Glomerular endothelial cell (primary cell): ENCODE results near the gene CNOT4. TPM values are rescaled to one million over a fixed set of nuclear protein-coding genes. Genes with fewer than 3 reads are reported as not detected.
"Not testable (repeated sequence)": the region's sequence is repeated elsewhere in the genome, so short reads cannot be mapped to it uniquely, and the experiment has no call there.

ENCODE experiments used
- DNase-seq: peaks from one replicate; pipeline ENCODE4 v3.0.0-alpha.2; 2011; ENCODE audit warnings: low read depth, low spot score; ENCODE audit errors: extremely low read depth
- total RNA-seq: library from RNA; depleted of rRNA; stranded (reverse); fragments of >200 nt; gene quantifications from 2 replicates; pipeline ENCODE4 v1.2.3, GENCODE V29; 2015

The CNOT4 gene
- total RNA-seq, 1 donor from 2014 or later: 16.0 TPM

- no peak for DNase-seq
Measured at GRCh38 chr7:135517060-135517459, 7.2 kb upstream of the CNOT4 start.

- DNase-seq: no peak
Measured at GRCh38 chr7:135514856-135515255, 5.0 kb upstream of the CNOT4 start.

GRCh38 chr7:135512135-135512887 lies 2.4 kb upstream of the CNOT4 start:
- DNase-seq: no peak

DNA sequence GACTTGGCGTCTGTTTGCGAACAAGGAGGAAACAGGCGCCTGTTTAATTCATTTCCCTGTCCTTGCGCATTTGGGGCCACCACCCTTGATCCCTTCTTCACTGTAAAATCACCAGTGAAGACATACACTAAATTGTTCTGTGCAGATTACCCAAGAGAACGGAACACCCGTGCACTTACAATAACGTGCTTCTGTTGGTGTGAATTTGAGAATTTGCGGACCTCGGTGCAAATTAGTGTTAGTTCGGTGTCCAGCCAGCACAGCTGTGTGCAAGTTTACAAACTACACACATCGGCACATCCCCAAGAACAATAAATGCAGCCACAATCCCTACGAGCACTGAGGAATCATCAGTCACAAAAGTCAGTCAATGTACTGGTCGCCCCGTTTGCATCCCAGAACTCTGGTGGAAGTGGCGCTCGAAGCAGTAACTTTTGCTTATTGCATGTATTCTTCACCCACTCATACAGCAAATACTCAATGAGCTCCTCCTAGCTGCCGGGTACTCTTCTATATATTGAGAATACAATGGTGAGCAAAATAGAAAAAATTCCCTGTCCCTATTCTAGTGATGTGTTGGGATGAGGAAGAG lies 786 bp upstream of the CNOT4 start:
- DNase-seq: no peak

- DNase-seq: no peak
Measured at GRCh38 chr7:135509589-135509838, 388 bp downstream of the CNOT4 start.

DNA sequence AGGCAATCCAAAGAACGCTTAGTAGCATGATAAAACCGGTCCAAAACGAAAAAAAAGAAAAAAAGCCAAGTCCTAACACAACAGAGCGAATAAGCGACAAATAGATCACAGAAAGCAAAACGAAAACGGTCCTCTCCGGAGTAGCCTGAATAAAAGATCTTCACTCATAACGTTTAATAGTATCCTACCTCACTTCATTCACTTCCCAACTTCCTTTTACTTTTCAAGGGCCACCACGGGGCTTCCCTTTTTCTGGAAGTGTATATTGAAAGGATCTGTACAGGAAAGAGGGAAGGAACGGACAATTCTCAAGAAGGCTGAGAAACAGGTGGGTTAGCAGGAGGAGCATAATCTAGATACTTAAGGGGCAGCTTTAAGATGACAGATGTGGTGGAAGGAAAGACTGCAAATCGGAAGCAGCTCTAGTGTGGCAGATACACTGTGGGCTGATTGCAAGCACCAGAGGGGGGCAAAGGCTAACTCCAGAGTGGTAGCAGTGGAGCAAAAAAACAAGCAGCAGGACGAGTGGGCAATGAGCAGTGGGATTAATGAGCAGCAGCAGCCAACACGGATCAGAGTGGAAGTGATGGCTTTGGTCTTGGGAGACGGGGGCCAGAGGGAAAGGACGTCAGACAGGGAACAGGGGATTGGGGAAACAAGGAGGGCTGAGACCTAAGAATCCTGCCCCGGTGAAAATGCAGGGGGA lies 866 bp downstream of the CNOT4 start:
- no peak for DNase-seq

DNA sequence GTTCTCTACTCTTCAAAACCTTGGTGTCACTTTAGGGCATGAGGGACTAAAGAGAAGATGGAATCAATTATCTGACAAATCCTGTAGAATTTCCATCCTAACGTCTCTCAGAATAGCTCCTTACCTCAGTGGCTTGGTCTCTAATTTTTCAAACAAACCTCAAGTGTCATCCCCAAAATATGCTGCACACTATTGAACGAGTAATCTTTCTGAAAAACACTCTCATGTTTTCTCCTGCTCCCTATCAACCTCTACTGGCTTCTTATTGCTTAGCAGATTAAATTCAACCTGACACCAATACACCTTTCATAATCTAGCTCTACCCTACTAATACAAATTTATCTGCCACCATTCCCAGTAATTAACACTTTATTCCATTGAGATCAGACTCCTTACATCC lies 8.5 kb downstream of the CNOT4 start:
- no peak for DNase-seq

DNA sequence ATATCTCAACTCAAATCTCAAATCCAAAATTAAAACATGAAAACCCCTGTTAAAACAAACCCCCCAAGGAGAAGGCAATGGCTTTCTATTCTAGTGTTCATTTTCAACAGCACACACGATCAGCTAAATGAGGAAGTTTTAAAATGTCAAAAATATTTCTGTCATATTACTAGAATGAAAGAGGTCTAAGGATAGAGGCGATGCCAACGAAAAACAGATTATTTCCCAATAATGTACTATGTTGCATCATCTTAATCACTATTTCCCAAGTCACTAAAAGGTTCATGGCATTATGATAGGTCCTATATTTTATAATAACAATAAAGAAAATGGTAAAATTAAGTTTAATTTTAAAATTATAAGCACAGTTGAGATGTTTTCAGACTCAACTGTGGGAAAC lies 10.1 kb downstream of the CNOT4 start:
- DNase-seq: no peak

DNA sequence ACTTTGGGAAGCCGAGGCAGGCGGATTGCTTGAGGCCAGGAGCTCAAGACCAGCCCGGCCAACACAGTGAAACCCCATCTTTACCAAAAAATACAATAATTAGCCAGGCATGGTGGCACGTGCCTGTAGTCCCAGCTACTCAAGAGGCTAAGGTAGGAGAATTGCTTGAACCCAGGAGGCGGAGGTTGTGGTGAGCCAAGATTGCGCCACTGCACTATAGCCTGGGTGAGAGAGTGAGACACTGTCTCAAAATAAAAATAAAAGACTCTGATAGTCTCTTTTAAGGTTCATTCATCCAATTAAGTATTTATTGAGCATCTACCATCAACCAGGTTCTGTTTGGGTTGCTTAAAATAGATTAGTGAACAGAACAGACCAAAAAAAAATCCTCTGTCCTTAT lies 12.7 kb downstream of the CNOT4 start:
- DNase-seq: not testable (repeated sequence)

DNA sequence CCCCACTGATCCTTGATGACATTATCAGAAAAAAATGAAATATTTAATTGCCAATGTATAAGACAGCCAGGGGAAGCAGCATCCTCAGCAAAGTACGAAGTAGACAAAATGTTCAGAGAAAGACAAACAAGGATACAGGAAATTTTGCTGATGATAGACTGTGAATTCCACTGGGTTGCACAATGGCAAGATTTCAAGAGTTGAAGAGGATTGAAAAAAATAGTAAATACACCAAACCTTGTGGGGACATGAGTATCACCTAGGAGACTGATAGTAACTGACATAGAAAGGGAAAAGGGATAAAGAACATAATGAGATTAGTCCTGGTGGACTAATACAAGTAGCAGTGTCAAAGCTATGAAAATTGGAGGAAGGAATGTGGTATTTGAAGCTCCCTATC lies 16.5 kb downstream of the CNOT4 start:
- DNase-seq: no peak

- DNase-seq: no peak
Measured at GRCh38 chr7:135492151-135492550, 17.8 kb downstream of the CNOT4 start.

- no peak for DNase-seq
Measured at GRCh38 chr7:135490783-135491182, 19.1 kb downstream of the CNOT4 start.

DNA sequence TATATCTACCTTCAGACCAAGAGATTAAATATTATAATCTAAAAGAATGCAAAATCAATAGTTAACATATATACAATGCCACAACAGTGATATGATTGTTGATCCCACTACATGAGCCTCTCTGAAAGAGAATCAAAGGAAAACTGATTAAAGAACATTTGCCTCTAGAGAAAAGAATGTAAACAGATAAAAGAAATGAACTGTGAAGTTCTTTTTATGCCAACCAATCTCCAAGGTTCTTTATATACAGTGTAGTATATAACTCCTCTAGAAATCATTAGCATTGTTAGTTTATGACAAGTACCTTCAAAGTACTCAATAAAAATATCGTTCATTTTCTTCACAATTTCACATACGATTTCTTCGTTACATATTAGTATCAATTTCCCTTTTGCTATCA lies 20.1 kb downstream of the CNOT4 start:
- DNase-seq: no peak

DNA sequence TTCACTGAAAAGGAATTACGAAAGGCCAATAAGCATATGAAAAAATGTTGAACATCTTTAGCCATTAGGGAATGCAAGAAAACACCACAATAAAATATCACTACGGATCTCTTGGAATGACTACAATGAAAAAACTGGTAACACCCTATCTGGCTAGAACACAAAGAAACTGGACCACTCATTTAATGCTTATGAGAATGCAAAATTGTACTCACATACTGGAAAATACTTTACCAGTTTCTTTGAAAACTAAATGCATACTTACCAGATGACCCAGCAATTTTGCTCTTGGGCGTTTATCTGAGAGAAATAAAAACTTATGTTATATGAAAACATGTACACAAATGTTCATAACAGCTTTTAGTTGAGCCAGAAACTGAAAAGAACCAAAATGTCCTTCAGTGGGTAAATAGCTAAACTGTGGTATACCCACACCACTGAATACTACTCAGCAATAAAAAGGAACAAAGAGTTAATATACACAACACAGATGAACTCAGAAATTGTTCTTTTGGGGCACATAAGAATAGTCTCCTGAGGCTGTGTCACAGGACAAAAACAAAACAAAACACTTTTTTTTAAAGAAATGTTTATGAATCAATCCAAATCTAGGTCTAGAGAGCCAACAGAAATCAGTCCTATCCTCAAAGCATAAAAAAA lies 23.5 kb downstream of the CNOT4 start:
- DNase-seq: no peak

- no peak for DNase-seq
Measured at GRCh38 chr7:135481598-135481979, 28.3 kb downstream of the CNOT4 start.

- DNase-seq: no peak
Measured at GRCh38 chr7:135480966-135481597, 28.8 kb downstream of the CNOT4 start.

DNA sequence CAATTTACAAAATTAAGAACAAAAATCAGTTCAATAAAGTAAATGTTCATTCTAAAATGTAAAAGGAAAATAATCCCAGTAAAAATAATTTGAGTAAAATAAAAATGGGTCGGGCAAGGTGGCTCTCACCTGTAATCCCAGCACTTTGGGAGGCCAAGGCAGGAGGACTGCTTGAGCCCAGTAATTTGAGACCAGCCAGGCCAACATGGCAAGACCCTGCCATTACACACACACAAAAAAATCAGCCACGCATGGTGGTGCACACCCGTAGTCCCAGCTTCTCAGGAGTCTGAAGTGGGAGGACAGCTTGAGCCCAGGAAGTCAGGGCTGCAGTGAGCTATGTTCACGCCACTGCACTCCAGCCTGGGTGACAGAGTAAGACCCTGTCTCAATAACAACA lies 34.4 kb downstream of the CNOT4 start:
- no peak for DNase-seq

DNA sequence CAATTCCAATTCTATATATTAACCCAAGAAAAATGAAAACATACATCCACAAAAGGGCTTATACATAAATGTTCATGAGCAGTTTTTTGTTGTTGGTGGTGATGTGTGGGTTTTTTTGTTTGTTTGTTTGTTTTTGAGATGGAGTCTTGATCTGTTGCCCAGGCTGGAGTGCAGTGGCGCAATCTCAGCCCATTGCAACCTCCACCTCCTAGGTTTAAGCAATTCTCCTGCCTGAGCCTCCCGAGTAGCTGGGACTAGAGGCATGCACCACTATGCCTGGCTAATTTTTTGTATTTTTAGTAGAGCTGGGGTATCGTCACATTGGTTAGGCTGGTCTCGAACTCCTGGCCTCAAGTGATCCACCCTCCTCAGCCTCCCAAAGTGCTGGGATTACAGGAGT lies 40.2 kb downstream of the CNOT4 start:
- not testable (repeated sequence) for DNase-seq

DNA sequence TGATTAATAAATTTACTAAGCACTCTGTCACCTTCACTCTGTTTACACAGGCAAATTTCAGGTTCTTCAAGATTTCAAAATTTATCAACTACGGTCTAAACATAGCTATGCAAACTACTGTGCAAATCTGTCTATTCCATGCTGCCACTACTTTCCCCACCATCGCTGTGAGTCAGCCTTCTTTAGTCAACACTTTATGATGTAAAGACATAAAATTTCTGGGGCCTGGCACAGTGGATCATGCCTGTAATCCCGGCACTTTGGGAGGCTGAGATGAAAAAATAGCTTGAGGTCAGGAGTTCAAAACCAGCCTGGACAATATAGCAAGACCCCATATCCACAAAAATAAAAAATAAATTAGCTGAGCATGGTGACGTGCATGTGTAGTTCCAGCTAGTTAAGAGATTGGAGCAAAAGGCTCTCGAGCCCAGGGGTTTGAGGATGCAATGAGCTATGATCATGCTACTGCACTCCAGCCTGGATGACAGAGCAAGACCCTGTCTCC lies 42.6 kb downstream of the CNOT4 start:
- DNase-seq: no peak

GRCh38 chr7:135466442-135467206 lies 43.3 kb downstream of the CNOT4 start:
- DNase-seq: no peak
